GM12801 (cell line): Measurements from ENCODE around the gene FCHSD2.

ENCODE experiments used
- CTCF ChIP-seq: IDR thresholded peaks from one replicate; pipeline ENCODE4 v1.5.1; 2011; ENCODE audit warnings: control low read depth; ENCODE audit not compliant: insufficient read length; ENCODE audit errors: extremely low read depth

Gene FCHSD2

GRCh38 chr11:72829178-72829577, 312.9 kb downstream of the FCHSD2 start:
- no peak for TF ChIP-seq CTCF

GRCh38 chr11:72828692-72829101, 313.4 kb downstream of the FCHSD2 start:
- no peak for TF ChIP-seq CTCF

GRCh38 chr11:72828081-72828567, 314.0 kb downstream of the FCHSD2 start:
- TF ChIP-seq CTCF = no peak

- TF ChIP-seq CTCF = no peak
Measured at GRCh38 chr11:72826942-72827480, 315.1 kb downstream of the FCHSD2 start.

- TF ChIP-seq CTCF = no peak
Measured at GRCh38 chr11:72826191-72826941, 315.8 kb downstream of the FCHSD2 start.

- TF ChIP-seq CTCF = no peak
Measured at GRCh38 chr11:72825661-72826060, 316.5 kb downstream of the FCHSD2 start.

GRCh38 chr11:72824811-72825505, 317.2 kb downstream of the FCHSD2 start:
- TF ChIP-seq CTCF = no peak
